ENCODE measurements around the gene ARHGEF10L. TPM values are rescaled to one million over a fixed set of nuclear protein-coding genes. Genes with fewer than 3 reads are reported as not detected.

The ARHGEF10L gene
- total RNA-seq, 1 experiment from 2014 or later, result not detected

DNA sequence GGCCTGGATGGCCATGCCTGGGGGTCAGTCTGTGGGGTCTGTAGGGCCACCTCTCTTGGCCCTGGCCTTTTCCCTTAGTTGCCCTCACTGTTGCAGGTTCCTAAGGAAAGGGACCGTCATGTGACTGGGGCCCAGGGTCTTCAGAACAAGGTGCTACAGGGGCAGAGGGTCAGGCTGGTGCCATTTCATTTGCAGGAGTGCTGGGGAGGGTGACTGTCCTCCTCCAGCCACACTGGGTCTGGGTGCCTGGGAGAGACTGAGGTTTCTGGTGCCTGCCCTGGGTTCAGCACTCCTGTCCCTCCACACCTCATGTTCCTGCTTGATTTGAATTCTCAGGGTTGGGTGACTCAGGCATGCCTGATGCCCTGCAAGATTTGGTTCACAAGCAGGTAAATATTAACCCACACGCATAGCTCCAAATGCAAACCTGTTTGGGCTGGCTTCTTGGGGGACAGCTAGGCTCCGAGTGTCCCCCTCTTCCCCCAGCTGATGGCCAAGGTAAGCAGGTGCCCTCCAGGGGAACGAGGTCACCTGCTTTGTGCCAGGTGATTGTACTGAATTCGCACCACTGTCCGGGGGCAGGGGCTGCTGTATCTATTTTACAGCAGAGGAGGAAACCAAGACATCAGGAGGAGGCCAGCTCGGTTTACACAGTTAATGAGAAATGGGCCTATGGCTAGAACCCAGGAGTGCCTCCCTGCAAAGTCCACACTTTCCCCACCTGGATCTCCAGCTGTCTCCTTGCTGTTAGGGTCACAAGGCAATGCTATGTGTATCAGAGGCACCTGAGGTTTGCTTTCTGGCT lies 20.3 kb downstream of the ARHGEF10L start:
- H3K4me2 ChIP-seq (ENCODE audit: low read depth, low read length, poor library complexity, severe bottlenecking), result no peak overlapping the region

DNA sequence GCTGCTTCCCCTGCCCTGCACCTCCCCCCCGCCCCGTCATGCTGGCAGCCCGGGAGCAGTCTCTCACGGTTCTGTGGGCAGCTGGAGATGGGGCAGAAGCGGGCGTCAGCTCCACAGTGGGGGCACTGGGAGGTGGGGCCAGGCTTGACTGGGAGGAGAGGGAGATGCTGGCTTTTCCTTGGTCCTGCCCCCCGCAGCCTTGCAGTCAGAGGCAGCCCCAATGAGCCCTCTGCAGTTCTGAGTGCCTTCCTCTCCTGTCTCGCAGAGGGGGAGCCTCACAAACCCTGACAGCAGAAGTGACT lies 21.7 kb downstream of the ARHGEF10L start:
- H3K9me3 ChIP-seq (ENCODE audit: low read length), result no peaks in the 10 kb centered on the region
- no peak for DNase-seq

More for the DNA sequence above, 20.3 kb downstream of the ARHGEF10L start:
- Histone ChIP-seq H3K9ac (ENCODE audit: low read length) (no peak overlapping the region), H3K27me3 (ENCODE audit: low read length) (no peaks in the 10 kb centered on the region), H2AFZ (ENCODE audit: low read length) (no peak overlapping the region), H3K36me3 (ENCODE audit: insufficient read depth, low read length) (no peaks in the 10 kb centered on the region), H3K4me3 (ENCODE audit: low read length) (no peak overlapping the region), H3K4me1 (ENCODE audit: low read length) (no peaks in the 10 kb centered on the region), H3K79me2 (ENCODE audit: low read length) (no peaks in the 10 kb centered on the region), H3K9me3 (ENCODE audit: low read length) (no peaks in the 10 kb centered on the region), H4K20me1 (ENCODE audit: insufficient read depth, low read depth, low read length) (no peaks in the 10 kb centered on the region), H3K27ac (ENCODE audit: low read length) (no peak overlapping the region), H3K9me2 (replicated peaks; ENCODE audit: insufficient read depth, low read length) (no peaks in the 10 kb centered on the region)
- DNase-seq, result no peak

DNA sequence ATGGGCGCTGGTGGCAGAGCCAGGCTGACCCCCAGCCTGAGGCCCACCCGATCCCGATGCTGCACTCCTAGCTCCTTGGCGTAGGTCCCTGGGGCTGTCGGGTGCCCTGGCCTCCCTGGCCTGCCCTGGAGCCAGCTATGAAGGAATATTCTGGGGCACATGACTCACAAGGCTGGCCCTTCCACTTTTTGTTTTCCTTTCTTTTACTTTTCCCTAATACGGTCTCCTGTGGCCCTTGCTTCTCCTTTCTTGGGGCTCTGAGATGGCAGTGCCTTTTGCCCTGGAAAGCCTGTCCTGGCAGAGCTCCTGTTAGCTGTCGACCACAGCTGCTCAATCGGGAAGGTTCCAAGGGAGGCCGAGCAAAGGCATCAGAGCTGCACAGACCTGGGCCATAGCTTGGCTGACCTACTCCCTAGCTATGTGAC lies 22.1 kb downstream of the ARHGEF10L start:
- no peak for DNase-seq
- Histone ChIP-seq H3K36me3 (ENCODE audit: insufficient read depth, low read length) (no peaks in the 10 kb centered on the region), H3K79me2 (ENCODE audit: low read length) (no peaks in the 10 kb centered on the region)

More for the DNA sequence above, 21.7 kb downstream of the ARHGEF10L start:
- no peaks in the 10 kb centered on the region for H3K36me3 ChIP-seq (ENCODE audit: insufficient read depth, low read length)
- no peaks in the 10 kb centered on the region for H3K79me2 ChIP-seq (ENCODE audit: low read length)
- H2AFZ ChIP-seq (ENCODE audit: low read length), result no peak overlapping the region
- no peak overlapping the region for H3K4me3 ChIP-seq (ENCODE audit: low read length)
- no peaks in the 10 kb centered on the region for H4K20me1 ChIP-seq (ENCODE audit: insufficient read depth, low read depth, low read length)
- no peak overlapping the region for H3K9ac ChIP-seq (ENCODE audit: low read length)
- no peaks in the 10 kb centered on the region for H3K4me1 ChIP-seq (ENCODE audit: low read length)
- H3K27ac ChIP-seq (ENCODE audit: low read length), result no peak overlapping the region
- no peaks in the 10 kb centered on the region for H3K27me3 ChIP-seq (ENCODE audit: low read length)
- H3K4me2 ChIP-seq (ENCODE audit: low read depth, low read length, poor library complexity, severe bottlenecking), result no peak overlapping the region
- no peaks in the 10 kb centered on the region for H3K9me2 ChIP-seq (replicated peaks; ENCODE audit: insufficient read depth, low read length)

DNA sequence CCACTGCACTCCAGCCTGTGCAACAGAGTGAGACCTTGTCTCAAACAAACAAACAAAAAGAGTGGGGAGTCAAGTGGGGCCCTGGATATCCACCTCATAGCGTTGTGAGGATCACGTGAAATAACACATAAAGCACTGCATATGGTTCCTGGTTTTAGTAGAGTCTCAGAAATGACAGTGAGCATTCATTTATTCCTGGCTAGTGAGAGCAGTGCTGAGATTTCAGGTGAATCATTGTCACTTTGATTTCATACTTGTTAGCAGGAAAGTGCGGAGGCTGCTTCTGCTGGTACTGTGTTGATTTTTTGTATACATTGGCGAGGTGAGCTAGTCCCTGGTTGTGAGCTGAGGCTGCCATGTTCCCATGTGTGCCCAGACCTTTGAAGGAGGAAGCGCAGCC lies 22.9 kb downstream of the ARHGEF10L start:
- Histone ChIP-seq H3K9me2 (replicated peaks; ENCODE audit: insufficient read depth, low read length) (no peaks in the 10 kb centered on the region), H3K79me2 (ENCODE audit: low read length) (no peaks in the 10 kb centered on the region)
- no peak for DNase-seq

More for the DNA sequence above, 22.1 kb downstream of the ARHGEF10L start:
- Histone ChIP-seq H3K9ac (ENCODE audit: low read length) (no peak overlapping the region), H4K20me1 (ENCODE audit: insufficient read depth, low read depth, low read length) (no peaks in the 10 kb centered on the region), H3K27ac (ENCODE audit: low read length) (no peak overlapping the region), H2AFZ (ENCODE audit: low read length) (no peak overlapping the region), H3K4me3 (ENCODE audit: low read length) (no peak overlapping the region), H3K4me2 (ENCODE audit: low read depth, low read length, poor library complexity, severe bottlenecking) (no peak overlapping the region), H3K4me1 (ENCODE audit: low read length) (no peaks in the 10 kb centered on the region), H3K9me2 (replicated peaks; ENCODE audit: insufficient read depth, low read length) (no peaks in the 10 kb centered on the region), H3K27me3 (ENCODE audit: low read length) (no peaks in the 10 kb centered on the region), H3K9me3 (ENCODE audit: low read length) (no peaks in the 10 kb centered on the region)

DNA sequence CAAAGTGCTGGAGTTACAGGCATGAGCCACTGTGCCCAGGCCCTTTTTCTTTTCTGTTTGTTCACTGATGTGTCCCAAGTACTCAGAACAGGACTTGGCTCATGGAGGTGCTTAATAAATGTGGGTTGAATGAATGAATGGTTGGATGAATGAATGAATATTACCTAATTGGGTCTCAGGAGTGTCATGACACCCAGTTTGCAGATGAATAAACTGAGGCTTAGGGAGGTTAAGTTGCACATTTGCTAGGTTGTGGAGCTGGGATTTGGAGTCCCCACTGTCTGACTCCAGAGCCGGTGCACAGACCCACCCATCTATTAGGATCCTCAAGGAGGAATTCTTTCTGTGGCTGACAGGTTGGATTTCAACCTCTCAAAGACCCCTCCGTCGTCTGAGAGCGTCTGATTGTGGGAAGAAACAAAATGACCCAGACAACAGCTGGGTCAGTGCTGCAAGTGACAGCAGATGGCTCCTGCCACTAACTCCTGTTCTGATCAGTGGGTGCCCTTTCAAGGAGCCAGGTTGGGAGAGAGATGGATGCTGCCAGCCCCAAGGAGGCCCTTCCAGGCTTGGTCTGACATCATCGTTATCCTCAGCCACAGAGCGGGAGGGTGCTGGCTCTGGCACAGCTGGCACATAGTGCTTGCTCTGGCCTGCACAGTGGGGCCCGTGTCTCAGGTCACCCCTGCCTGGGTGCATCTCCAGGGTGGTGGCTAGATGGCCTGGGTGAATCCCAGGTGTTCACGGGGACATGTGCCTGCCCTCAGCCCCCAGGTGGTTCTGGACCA lies 24.2 kb downstream of the ARHGEF10L start:
- DNase-seq, result no peak
- no peaks in the 10 kb centered on the region for H3K9me3 ChIP-seq (ENCODE audit: low read length)
- H3K9ac ChIP-seq (ENCODE audit: low read length), result no peak overlapping the region
- no peaks in the 10 kb centered on the region for H3K79me2 ChIP-seq (ENCODE audit: low read length)
- no peaks in the 10 kb centered on the region for H4K20me1 ChIP-seq (ENCODE audit: insufficient read depth, low read depth, low read length)
- H3K9me2 ChIP-seq (replicated peaks; ENCODE audit: insufficient read depth, low read length), result no peaks in the 10 kb centered on the region
- H3K27ac ChIP-seq (ENCODE audit: low read length), result no peak overlapping the region
- no peaks in the 10 kb centered on the region for H3K27me3 ChIP-seq (ENCODE audit: low read length)
- H2AFZ ChIP-seq (ENCODE audit: low read length), result no peak overlapping the region
- H3K4me3 ChIP-seq (ENCODE audit: low read length), result no peak overlapping the region
- H3K36me3 ChIP-seq (ENCODE audit: insufficient read depth, low read length), result no peaks in the 10 kb centered on the region
- H3K4me1 ChIP-seq (ENCODE audit: low read length), result no peaks in the 10 kb centered on the region
- no peak overlapping the region for H3K4me2 ChIP-seq (ENCODE audit: low read depth, low read length, poor library complexity, severe bottlenecking)

More for the DNA sequence above, 22.9 kb downstream of the ARHGEF10L start:
- H3K4me1 ChIP-seq (ENCODE audit: low read length), result no peaks in the 10 kb centered on the region
- H2AFZ ChIP-seq (ENCODE audit: low read length), result no peak overlapping the region
- H3K9me3 ChIP-seq (ENCODE audit: low read length), result no peaks in the 10 kb centered on the region
- no peaks in the 10 kb centered on the region for H3K27me3 ChIP-seq (ENCODE audit: low read length)
- no peaks in the 10 kb centered on the region for H3K36me3 ChIP-seq (ENCODE audit: insufficient read depth, low read length)
- no peak overlapping the region for H3K9ac ChIP-seq (ENCODE audit: low read length)
- no peak overlapping the region for H3K4me3 ChIP-seq (ENCODE audit: low read length)
- no peak overlapping the region for H3K4me2 ChIP-seq (ENCODE audit: low read depth, low read length, poor library complexity, severe bottlenecking)
- H3K27ac ChIP-seq (ENCODE audit: low read length), result no peak overlapping the region
- H4K20me1 ChIP-seq (ENCODE audit: insufficient read depth, low read depth, low read length), result no peaks in the 10 kb centered on the region

DNA sequence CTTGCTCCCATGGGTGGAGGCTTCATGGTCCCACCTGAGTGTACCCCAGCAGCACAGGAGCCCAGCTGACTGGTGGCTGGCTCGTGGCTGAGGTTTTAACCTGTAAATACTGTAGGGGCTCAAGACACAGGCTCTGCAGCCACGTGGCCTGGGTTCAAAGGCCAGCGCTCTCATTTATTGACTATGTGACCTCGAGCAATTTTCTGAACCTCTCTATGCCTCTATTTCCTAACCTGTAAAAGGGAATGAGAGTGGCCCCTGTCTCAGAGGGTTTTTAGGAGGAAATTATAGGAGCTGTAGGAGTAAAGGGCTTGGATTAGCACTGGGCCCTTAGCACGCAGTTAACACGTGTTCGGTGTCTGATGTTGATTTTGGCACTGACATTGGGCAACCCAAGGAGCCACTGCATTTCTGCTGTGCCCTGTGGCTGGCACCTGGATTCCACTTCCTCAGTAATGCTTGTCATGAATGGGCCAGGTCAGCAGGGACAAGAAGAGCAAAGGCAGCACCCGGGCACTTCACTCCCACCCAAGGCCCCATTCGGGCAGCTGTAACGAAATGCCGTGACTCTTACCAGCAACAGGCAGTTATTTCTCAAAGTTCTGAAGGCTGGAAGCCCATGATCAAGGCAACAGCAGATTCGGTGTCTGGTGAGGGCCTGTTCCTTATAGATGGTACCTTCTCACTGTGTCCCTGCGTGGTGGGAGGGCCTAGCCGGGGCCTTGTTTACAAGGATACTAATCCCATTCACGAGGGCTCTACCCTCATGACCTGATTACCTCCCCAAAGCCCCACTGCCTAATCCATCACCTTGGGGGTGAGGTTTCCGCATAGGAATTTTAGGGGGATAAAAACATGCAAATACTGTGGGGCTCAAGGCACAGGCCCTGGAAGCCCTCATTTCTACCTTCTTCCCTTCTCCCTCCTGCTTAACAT lies 25.2 kb downstream of the ARHGEF10L start:
- Histone ChIP-seq H4K20me1 (ENCODE audit: insufficient read depth, low read depth, low read length) (no peaks in the 10 kb centered on the region), H3K36me3 (ENCODE audit: insufficient read depth, low read length) (no peaks in the 10 kb centered on the region), H3K9me2 (replicated peaks; ENCODE audit: insufficient read depth, low read length) (no peaks in the 10 kb centered on the region), H3K27me3 (ENCODE audit: low read length) (no peaks in the 10 kb centered on the region), H3K4me2 (ENCODE audit: low read depth, low read length, poor library complexity, severe bottlenecking) (no peak overlapping the region), H2AFZ (ENCODE audit: low read length) (no peak overlapping the region), H3K4me1 (ENCODE audit: low read length) (no peaks in the 10 kb centered on the region), H3K9me3 (ENCODE audit: low read length) (no peaks in the 10 kb centered on the region), H3K27ac (ENCODE audit: low read length) (no peak overlapping the region), H3K9ac (ENCODE audit: low read length) (no peak overlapping the region), H3K79me2 (ENCODE audit: low read length) (no peaks in the 10 kb centered on the region), H3K4me3 (ENCODE audit: low read length) (no peak overlapping the region)
- DNase-seq, result no peak

DNA sequence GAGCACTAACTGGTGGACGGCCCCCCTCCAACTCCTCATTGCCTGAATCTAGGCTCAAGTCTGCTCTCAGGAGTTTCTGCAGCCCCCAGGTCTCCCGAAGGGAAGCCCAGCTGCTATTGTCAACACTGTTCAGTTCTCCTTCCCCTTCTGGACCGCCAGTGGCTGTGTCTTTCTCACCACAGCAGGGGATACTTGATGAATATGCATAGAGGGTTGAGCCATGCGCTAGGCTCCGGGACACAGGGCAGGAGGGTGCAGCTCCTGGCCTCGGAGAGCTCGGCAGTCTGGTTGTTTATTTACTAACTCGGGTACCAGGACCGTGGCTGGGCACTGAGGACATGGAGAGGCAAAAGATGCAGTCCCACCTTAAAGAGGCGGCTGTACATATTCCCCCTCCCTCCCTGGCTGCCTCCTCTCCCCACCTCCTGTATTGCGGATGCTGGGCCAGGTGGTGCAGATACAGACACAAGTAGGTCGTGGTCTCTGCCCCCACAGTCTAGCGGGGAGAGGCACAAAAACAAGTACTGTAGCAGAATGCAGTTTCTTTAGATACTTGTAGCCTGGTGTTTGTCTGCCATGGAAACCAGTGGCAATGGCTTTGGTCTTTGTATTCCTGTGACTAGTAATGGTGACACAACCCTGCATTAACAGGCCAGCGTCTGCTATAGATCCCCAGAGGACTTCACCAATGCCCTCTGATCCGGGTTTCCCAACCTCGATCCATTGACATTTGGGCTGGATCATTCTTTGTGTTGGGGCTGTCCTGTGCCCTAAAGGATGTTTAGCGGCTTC lies 26.2 kb downstream of the ARHGEF10L start:
- Histone ChIP-seq H3K79me2 (ENCODE audit: low read length) (no peaks in the 10 kb centered on the region), H3K9me2 (replicated peaks; ENCODE audit: insufficient read depth, low read length) (no peaks in the 10 kb centered on the region), H2AFZ (ENCODE audit: low read length) (no peak overlapping the region), H4K20me1 (ENCODE audit: insufficient read depth, low read depth, low read length) (no peaks in the 10 kb centered on the region), H3K27ac (ENCODE audit: low read length) (no peak overlapping the region), H3K9ac (ENCODE audit: low read length) (no peak overlapping the region), H3K27me3 (ENCODE audit: low read length) (no peaks in the 10 kb centered on the region), H3K4me3 (ENCODE audit: low read length) (no peak overlapping the region), H3K4me2 (ENCODE audit: low read depth, low read length, poor library complexity, severe bottlenecking) (no peak overlapping the region), H3K36me3 (ENCODE audit: insufficient read depth, low read length) (no peaks in the 10 kb centered on the region), H3K9me3 (ENCODE audit: low read length) (no peaks in the 10 kb centered on the region), H3K4me1 (ENCODE audit: low read length) (no peaks in the 10 kb centered on the region)
- DNase-seq, result no peak
